Panc1 (cell line): ENCODE data around the gene TBC1D2B. TPM values are rescaled to one million over a fixed set of nuclear protein-coding genes. Genes with fewer than 3 reads are reported as not detected.

Experiments
- ATAC-seq: fragments of 200-7000 bp; cut with Tn5 transposase; 2 replicates; pipeline ENCODE4 v1.9.1; 2020; ENCODE audit warnings: mild to moderate bottlenecking, moderate library complexity
- BruUV-seq: library from RNA; stranded (reverse); fragments of 400-500 nt; replicated peaks from 2 replicates; lab custom pipeline; 2021; lab: Mats Ljungman, UMichigan
- CTCF ChIA-PET: fragments of 300-600 bp; sonication (Branson Sonifier 250); formaldehyde crosslinking; loops from one replicate; lab custom pipeline; 2022; ENCODE audit warnings: antibody characterized with exemption; lab: Charles Lee
- POLR2A ChIA-PET: fragments of 300-600 bp; sonication (Branson Sonifier 250); formaldehyde crosslinking; loops from one replicate; lab custom pipeline; 2022; ENCODE audit warnings: antibody characterized with exemption; lab: Charles Lee
- DNase-seq: peaks from one replicate; pipeline ENCODE4 v3.0.0-alpha.2; 2010; ENCODE audit warnings: low read depth, low spot score
- H3K27ac ChIP-seq: 2 replicates; pipeline ENCODE4 v1.5.1; 2011; ENCODE audit warnings: mild to moderate bottlenecking, low read length, inconsistent platforms
- H3K27me3 ChIP-seq: fragments of 200-500 bp; sonication (Bioruptor generic); 2 replicates; pipeline ENCODE4 v1.6.0; 2014; ENCODE audit warnings: low read length, inconsistent platforms; ENCODE audit not compliant: control insufficient read depth, insufficient read depth
- H3K36me3 ChIP-seq: fragments of 200-500 bp; sonication (Bioruptor generic); 2 replicates; pipeline ENCODE4 v1.5.1; 2014; ENCODE audit warnings: inconsistent platforms, mild to moderate bottlenecking, low read length, moderate library complexity; ENCODE audit not compliant: control insufficient read depth, insufficient read depth
- H3K4me1 ChIP-seq: 2 replicates; pipeline ENCODE4 v1.5.1; 2011; ENCODE audit warnings: inconsistent platforms, mild to moderate bottlenecking, low read length, moderate library complexity; ENCODE audit not compliant: control insufficient read depth, insufficient read depth
- H3K4me3 ChIP-seq, 2 experiments: 2 replicates each; pipeline ENCODE4 v1.5.1; 2011 to 2012; ENCODE audit warnings: low read depth in 2 of 2, low read length in 2 of 2, mild to moderate bottlenecking in 2 of 2, inconsistent platforms in 1 of 2, moderate library complexity in 1 of 2
- H3K9me3 ChIP-seq: fragments of 200-500 bp; sonication (Bioruptor generic); 2 replicates; pipeline ENCODE4 v1.5.1; 2014; ENCODE audit warnings: low read depth, mild to moderate bottlenecking, inconsistent platforms, low read length, moderate library complexity; ENCODE audit not compliant: control insufficient read depth, insufficient read depth
- CTCF ChIP-seq: fragments of 450-650 bp; IDR thresholded peaks from 2 replicates; pipeline ENCODE4 v1.5.1; 2017; ENCODE audit warnings: mild to moderate bottlenecking
- POLR2AphosphoS5 ChIP-seq: IDR thresholded peaks from 2 replicates; pipeline ENCODE4 v1.6.1; 2012; ENCODE audit warnings: mild to moderate bottlenecking, low read depth, low read length, moderate library complexity
- REST ChIP-seq, 2 experiments: IDR thresholded peaks; 2 replicates each; pipeline ENCODE4 v1.6.1; 2011 to 2012; ENCODE audit warnings: low read depth in 2 of 2, control low read depth in 1 of 2, low read length in 1 of 2, mild to moderate bottlenecking in 1 of 2, moderate library complexity in 1 of 2; ENCODE audit not compliant: insufficient read depth in 1 of 2
- SIN3A ChIP-seq: IDR thresholded peaks from 2 replicates; pipeline ENCODE4 v1.6.1; 2012; ENCODE audit warnings: low read depth, mild to moderate bottlenecking, low read length, moderate library complexity, borderline replicate concordance; ENCODE audit not compliant: insufficient read depth
- TCF7L2 ChIP-seq: IDR thresholded peaks from 2 replicates; pipeline ENCODE4 v1.6.1; 2011; ENCODE audit warnings: mild to moderate bottlenecking, low read depth, low read length, inconsistent platforms
- in situ Hi-C: cut with HindIII; loops from 2 replicates; pipeline ENCODE4 v1.10.0; 2016; ENCODE audit warnings: low sequenced_read_pairs, low pct_unique_long_range_greater_than_20kb
- intact Hi-C: fragments of 100-400 bp; cut with micrococcal nuclease; formaldehyde crosslinking; loops from one replicate; pipeline ENCODE4 v1.10.0; 2022; ENCODE audit not compliant: unreplicated experiment
- total RNA-seq: library from RNA; stranded (reverse); gene quantifications from one replicate; pipeline ENCODE4 v1.2.1, GENCODE V29; 2021; ENCODE audit not compliant: unreplicated experiment

TBC1D2B gene
- total RNA-seq, 1 experiment from 2014 or later = 59.3 TPM

GRCh38 chr15:78010067-78010466, 67.4 kb downstream of the TBC1D2B start:
- no peak overlapping the region for H3K4me3 ChIP-seq
- ChIA-PET POLR2A (interaction anchor here (0.7 kb wide), 1 partner anchor 596 kb away, joined by 6 read pairs; no protein-coding TSS in a partner anchor), CTCF (no interaction called here)
- no peak overlapping the region for H3K27ac ChIP-seq
- BruUV-seq = no TSS peak
- intact Hi-C loops (no loop called here), in situ Hi-C loops (no loop called here)
- ATAC-seq (no peak), DNase-seq (no peak)
- H3K36me3 ChIP-seq = peaks cover 2% of the 10 kb centered on the region
- no peak for TF ChIP-seq POLR2AphosphoS5
- no peak for TF ChIP-seq TCF7L2
- no peak for TF ChIP-seq CTCF
- no peak for TF ChIP-seq SIN3A
- no peak for TF ChIP-seq REST (IDR thresholded peaks at IDR 0.05; ENCODE audit: insufficient read depth in 1 of 2, low read depth in 2 of 2, low read length in 1 of 2)
- 0 out of 2 replicates have a peak, but pooled peaks cover 5% of the 10 kb centered on the region for H3K4me1 ChIP-seq
- H3K9me3 ChIP-seq = no peaks in the 10 kb centered on the region
- H3K27me3 ChIP-seq = no peaks in the 10 kb centered on the region

- peak; percentile 59; the same call in 1 of the 2 replicates for ATAC-seq
- Histone ChIP-seq H3K27me3 (no peaks in the 10 kb centered on the region), H3K4me1 (0 out of 2 replicates have a peak, but pooled peaks cover 9% of the 10 kb centered on the region), H3K27ac (no peak overlapping the region), H3K4me3 (no peak overlapping the region), H3K9me3 (no peaks in the 10 kb centered on the region), H3K36me3 (no peaks in the 10 kb centered on the region; the same call in none of the 2 replicates)
- TF ChIP-seq POLR2AphosphoS5 = no peak
- no peak for TF ChIP-seq SIN3A
- no peak for TF ChIP-seq CTCF
- TF ChIP-seq REST (IDR thresholded peaks at IDR 0.05; ENCODE audit: insufficient read depth in 1 of 2, low read depth in 2 of 2, low read length in 1 of 2) = no peak
- no peak for TF ChIP-seq TCF7L2
- no peak for DNase-seq
- in situ Hi-C loops (no loop called here), intact Hi-C loops (no loop called here)
- ChIA-PET CTCF (no interaction called here), POLR2A (no interaction called here)
- BruUV-seq = no TSS peak
Observed at GRCh38 chr15:78007964-78008886, 69.3 kb downstream of the TBC1D2B start.
